ENCODE data around the gene TRAK1.
"Not testable (repeated sequence)": the region's sequence is repeated elsewhere in the genome, so short reads cannot be mapped to it uniquely, and the experiment has no call there.

GRCh38 chr3:42105994-42106393, 14.8 kb downstream of the TRAK1 start:
- TF ChIP-seq PKNOX1 (IDR thresholded peaks at IDR 0.05); TARDBP (IDR thresholded peaks at IDR 0.05); ARNT (IDR thresholded peaks at IDR 0.05); ZNF384 (IDR thresholded peaks at IDR 0.05); HDGF (IDR thresholded peaks at IDR 0.05; ENCODE audit: borderline replicate concordance): not testable (repeated sequence)

All from HEK293T (cell line).